IPS DF 4.7 (cell line): Measurements from ENCODE around the gene LARP4B.

Experiments
- DNase-seq: peaks from one replicate; pipeline ENCODE4 v3.0.0-alpha.2; 2013; ENCODE audit warnings: low spot score; ENCODE audit errors: extremely low read depth

The LARP4B gene

DNA sequence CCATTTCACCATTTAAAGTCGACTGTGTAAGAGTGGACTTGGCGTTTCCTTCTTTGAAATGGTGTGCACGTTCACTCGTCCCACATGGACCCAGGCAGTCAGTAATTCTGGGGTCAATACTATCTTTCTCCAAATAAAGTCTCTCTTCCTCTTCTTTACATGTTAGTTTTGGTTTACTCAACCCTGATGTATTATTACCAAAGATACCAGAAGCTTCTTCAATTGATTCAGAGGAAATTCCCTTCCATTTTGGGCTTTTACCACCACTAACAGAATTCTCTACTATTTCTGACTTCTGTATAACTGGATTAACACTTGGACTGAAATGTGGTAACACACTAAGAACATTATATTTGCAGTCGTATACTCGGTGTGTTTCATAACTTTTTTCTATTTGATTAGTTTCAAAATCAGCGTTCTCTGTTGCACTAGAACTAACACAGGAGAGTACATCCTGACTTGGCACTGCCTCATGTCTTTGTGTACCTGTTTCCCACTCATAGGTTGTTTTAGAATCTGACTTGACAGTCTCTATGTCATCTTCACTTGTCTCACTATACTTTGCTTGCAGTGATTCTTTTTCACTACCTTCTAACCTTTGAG, 60.8 kb downstream of the LARP4B start:
- DNase-seq, result no peak

DNA sequence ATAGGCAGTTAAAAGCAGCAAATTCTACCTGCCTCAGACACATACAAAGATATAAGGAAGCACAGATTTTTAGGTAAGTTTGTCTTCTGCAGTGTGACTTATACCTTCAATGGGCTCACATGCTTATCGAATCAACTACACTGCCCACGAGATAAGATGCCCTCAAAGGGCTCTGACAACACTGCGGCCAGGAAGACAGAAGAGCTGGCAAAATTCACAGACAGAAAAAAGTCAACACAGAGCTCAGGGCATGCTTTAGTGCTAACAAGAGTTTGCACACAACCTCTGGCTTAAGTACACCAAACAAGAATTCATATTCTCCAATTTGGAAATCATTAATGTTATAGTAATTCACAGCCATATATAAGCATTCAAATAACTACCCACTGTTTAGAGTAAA, 62.3 kb downstream of the LARP4B start:
- no peak for DNase-seq

DNA sequence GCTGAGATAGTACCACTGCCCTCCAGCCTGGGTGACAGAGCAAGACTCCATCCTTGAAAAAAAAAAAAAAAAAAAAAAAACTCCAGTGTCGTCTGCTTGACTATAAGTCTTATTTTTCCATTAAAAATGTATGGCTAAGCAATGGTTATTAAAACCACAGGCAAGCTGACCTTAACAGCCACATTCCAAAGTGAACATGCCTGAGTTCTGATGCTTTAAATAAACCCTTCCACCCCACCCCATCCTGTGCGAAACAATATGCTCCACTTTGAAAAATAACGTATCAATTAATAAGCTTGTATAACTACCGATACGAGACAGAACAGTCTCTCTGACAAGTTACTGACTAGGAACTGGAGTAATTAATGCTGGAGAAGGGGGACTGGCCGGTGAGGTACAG, 63.7 kb downstream of the LARP4B start:
- DNase-seq, result no peak

DNA sequence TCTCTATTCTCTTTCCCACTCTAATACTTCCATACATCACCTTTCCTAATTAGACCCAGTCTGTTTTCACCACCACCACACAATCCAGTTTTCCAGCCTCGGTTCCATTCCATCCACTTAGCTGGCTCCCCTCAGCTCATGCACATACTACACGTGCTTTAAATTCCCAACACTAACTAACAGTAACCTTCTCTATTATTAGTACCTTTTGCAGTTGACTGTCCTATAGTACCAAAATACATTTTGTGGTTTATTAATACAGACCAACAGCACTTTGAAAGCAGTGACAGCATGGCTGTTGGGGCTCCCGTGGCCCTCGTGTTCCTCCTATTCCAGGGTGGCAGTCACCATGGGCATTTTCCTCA, 64.9 kb downstream of the LARP4B start:
- DNase-seq, result no peak

DNA sequence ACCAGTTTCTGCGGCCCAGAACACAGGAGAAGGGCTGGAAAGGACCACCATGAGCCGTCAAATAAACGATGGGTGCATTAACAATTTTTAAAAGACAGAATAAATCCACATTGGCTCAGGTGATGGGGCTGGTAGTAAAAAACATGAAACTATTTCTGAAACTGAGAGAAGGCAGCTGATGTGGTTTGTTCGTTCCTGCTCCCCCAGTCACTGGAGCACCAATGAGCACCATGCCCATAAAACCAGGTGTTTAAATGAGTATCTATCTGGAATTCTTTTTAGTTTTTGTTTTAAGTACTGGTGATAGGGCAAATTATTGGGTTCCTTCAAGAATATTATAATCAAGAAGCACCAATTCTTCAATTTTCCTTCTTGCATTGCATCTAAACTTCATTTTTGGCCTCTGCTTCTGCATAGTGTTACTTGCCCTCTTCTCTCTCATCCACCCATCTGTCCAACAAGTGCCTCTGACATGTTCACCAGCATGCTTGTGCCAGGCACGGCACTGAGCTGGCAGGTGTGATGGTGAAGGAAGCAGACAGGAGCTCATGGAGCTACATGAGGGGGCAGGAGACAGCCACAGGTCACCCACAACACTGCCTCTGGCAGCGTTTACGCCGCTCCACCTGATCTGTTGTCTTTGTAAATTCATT, 65.5 kb downstream of the LARP4B start:
- DNase-seq, result no peak

DNA sequence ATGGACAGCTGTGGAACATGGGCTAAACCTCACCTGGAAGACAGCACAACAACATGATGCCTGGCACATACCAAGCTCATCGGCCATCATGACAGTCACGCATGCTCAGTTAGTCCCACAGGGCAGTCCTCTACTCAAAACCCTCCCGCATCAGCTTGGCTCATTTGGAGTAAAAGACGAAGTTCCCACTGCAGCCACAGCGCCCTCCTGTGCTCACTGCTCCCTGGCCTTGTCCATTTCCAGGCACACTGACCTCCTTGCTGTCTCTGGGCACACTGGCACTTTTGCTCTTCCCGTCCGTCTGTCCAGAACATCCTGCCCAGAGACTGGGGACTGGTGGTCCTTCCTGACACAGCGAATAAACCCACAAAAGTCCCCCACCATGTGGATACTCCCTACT, 66.2 kb downstream of the LARP4B start:
- DNase-seq, result peak; percentile 7

DNA sequence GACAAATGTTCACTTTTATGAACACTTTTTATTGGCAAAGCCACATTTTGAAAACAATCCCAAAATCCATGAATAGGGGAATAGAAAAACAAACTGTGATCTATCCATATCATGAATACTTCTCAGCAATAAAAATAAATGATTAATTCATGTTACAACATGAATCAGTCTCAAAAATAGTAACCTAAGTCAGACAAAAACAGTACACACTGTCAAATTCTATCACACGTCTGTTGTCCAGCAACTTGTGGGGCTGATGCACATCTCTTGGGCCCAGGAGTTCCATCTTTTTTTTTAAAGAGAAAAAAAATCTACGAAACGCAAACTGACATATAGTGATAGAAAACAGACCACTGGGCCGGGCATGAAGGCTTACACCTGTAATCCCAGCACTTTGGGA, 71.0 kb downstream of the LARP4B start:
- DNase-seq, result no peak

DNA sequence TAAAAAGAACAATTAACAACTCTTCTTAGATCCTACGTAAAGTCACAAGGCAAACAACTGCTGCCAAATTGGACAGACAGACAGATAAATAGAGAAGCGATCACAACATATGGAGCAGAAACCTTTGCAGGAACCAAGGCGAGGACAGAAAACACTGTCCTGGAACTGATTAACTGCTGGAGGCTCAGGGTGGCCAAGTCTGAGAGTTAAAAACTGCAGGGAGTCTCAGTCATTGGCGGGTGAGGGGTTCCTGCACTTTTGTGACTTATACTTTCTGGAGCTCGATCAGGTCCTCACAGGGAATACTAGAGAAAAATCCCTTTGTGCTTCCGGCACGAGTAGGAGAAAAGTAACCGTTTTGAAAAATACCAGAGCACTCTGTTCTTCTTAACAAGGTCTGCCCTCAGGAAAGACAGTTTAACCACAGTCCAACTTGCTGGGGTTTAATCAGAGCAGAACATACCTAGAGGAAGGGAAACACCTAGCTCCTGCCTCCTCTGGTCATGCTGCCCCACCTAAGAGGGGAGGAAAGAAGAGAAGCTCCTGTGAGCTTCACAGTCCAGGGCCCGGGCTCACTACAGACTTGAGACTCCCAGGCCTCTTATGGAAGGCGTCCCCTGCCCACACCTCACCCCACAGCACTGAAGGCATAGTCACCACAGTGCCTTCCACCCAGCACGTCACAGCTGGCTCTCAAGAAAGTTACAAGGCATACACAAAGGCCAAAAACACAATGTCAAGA, 74.9 kb downstream of the LARP4B start:
- no peak for DNase-seq

DNA sequence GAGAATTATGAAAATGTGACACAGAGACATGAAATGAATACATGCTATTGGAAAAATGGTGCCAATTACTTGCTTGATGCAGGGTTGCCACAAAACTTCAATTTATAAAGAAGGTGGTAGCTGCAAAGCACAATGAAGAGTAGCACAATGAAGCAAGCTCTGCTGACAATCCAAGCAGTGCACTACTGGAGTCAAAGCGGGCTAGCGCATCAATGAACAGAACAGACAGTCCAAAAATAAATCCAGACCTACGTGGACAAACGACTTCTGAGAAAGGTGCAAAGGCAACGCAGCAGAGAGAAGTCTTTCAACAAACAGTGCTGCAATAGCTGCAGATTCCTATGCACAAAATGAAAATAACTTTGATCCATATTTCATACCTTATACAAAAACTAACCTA, 75.8 kb downstream of the LARP4B start:
- no peak for DNase-seq

DNA sequence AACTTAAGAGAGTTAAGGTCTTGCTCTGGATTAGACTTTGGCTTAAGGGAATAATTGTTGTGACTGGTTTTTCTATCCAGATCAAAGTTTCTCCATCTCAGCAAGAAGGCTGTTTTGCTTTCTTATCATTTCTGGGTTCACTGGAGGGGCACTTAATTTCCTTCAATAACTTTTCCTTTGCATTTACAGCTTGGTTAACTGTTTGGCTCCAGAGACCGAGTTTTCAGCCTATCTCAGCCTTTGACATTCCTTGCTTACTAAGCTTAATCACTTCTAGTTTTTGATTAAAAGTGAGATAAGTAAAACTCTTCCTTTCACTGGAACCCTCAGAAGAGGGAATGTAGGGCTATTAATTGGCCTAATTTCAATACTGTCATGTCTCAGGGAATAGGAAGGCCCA, 76.4 kb downstream of the LARP4B start:
- DNase-seq, result no peak

DNA sequence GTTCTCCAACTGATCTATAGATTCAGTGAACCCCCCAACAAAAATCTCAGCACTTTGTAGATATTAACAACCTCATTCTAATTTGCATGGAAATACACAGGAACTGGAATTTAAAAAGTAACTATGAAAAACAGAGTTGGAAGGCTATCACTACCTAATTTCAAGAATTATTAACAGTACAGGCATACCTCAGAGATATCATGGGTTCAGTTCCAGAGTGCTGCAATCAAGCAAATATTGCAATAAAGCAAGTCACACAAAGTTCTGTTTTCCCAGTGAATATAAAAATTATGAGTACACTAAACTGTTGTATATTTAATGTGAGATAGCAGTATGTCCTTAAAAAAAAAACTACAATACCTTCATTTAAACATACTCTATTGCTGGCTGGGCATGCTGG, 78.5 kb downstream of the LARP4B start:
- DNase-seq, result no peak

DNA sequence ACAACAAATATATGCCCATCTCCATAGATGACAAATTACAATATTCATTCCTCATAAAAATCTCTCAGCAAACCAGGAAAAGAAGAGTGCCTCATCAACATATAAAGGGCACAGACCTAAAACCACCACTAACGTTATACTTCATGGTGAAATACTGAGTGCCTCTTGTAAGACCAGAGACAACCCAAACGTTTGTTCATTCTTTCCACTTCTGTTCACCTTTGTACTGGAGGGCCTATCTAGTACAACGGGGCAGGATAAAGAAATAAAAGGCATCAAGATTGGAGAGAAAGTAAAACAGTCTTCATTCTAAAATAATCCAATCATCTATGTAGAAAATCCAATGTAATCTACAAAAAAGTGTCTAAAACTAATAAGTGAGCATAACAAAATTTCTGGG, 79.1 kb downstream of the LARP4B start:
- no peak for DNase-seq

DNA sequence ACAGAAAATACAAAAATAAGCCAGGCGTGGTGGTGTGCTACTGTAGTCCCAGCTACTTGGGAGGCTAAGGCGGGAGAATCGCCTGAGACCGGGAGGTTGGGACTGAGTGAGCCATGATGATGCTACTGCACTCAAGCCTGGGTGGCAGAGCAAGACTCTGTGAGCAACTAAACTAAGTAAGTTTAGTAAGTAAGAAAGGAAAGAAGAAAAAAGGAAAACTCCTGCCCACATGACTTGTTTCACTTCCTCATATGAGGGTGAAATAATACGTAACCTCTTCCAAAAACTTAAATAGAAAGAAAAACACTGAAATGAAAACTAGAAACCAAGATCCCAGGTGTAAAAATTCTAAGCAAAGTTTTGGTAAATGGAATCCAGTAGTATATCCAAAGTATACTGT, 79.6 kb downstream of the LARP4B start:
- no peak for DNase-seq

DNA sequence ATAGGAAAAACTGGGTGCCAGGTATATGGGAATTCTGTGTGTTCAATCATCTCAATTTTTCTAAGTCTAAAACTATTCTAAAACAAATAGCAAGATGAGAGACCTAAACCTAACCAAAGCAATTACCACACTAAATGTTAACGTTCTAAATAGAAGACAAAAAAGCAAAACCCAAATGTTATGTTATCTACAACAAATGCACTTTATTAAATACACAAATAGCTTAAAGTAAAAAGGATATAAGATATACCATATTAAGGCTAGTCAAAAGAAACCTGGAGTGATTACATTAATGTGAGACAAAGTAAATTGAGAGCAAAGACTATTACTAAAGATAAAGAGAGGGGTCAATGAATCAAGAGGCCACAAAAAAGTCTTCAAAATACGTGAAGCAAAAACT, 81.4 kb downstream of the LARP4B start:
- DNase-seq, result no peak

DNA sequence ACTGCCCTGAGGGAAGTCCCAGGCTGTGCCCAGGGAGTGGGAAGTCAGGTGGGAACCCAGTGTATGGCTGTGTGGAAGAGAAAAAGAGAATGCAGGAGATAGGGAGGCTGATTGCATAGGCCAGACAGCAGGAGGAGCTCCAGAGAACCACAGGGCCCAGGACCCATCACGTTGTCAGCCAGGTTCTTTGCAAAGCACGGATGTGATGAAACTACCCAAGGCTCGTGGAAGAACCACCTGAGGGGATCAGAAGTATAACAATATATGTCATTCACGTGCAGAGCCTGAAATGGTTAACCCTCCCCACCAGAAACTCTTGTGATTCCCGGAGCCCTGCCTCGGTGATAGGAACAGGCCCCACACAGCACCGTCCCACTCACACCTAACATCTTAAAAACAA, 83.6 kb downstream of the LARP4B start:
- DNase-seq, result no peak

DNA sequence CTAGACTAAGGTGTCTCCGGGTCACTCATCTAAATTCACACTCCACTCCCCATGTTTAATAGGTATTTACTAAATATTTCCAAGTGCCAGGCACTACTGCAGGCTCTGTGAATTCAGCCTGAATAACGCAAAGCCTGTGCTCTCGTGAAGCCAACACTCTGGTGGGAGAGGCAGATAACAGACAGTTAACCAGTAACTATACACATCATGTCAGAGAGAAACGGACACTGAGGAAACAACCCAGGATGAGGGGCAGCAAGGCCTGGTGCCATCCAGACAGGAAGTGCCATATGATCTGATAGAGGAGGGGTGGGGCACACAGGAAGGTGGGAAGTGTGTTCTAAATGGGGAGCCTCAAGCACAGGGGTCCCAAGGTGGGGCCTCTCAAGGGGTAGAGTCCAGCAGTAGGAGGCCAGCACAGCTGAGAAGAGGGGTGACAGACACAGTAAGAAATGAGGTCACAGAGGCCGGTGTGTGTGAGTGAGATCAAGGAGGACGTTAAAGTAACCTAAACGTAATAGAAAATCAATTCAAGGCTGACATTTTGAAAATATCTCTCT, 85.3 kb downstream of the LARP4B start:
- no peak for DNase-seq

DNA sequence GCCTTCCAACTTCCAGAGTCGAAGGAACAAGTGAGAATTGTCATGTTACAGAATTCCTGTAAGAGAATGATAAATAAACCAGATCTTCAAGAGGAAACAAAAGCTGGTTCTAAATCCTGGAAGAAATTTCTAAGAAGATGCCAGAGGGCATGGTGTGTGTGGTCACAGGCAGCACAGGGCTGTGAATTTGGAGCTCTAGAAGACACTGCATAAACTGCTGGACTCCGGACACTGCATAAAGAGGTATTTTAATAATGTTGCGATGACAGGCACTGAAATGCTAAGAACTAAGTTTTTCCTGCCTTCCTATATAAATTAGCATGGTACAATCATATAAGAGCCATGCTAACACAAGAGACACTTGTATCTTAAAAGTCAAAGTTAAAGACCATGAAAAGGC, 86.0 kb downstream of the LARP4B start:
- no peak for DNase-seq

DNA sequence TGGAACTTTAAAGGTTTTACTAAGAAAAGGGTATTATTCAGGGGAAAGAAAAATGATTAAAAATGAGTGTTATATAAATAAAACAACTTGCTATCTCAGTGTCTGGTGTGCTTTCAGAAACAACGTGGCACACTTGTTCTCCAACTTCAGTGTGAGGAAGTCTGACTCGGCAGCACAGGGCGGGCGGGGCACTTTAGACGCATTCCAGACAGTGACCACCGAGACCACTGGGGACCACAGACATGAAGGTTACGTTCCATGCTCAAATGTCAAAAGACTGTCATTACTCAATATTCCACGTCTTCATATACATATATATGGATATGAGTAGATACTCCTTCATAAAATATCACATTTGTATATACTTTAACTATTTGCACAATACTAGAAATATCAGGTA, 87.0 kb downstream of the LARP4B start:
- no peak for DNase-seq

DNA sequence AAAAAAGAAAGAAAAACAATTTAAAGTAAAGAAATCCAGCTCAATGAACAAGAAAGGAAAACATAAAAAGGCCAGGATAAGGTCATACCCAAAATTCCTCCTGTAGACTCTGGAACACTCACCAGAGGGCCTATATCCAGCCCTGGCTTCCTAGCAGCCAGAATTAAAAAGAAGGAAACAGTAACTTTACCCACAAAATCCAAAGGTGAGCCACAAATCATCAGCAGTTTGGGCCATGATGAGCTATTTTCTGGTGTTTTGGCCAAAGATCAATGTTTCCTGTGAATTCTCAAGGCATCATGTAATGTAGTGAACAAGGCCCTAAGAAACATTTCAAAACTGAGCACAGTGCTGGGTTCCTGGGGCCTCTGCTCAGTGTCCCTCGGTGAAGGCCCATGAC, 87.8 kb downstream of the LARP4B start:
- no peak for DNase-seq

DNA sequence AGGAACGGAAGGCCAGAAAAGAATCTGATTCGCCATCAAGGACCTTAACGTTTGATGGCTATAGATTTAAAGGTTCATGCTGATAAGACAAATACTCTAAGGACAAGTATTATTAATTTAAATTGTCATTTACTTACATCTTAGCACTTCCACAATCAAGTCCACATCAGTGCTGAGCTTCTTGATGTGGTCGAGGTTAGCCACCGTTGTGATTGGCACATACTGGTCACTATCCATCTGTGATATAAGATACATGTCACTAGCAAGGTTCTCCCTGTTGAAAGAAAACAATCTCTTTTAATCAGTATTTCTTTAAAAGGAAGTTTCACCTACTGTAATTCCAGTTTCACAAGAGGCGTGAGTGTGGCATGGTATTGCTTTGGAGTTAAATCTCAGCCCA, 88.7 kb downstream of the LARP4B start:
- no peak for DNase-seq

DNA sequence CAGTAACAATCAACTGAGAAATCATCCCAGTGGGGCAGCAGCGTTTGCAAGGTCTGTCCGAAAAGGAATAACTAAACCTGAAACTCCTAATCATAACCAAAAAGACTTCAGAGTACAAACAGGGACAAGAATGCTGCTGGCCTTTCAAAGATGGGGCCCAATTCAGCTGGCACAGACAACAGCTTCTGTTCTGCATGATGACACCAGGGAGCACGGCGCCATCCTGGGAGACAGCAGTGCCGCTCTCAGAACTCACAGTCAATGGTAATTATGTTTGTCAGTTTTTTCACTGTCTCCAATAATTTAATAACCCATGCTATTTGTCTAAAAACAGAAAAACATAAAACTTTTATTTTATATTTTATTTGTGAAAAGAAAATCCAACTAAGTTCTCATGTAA, 90.0 kb downstream of the LARP4B start:
- DNase-seq, result no peak

DNA sequence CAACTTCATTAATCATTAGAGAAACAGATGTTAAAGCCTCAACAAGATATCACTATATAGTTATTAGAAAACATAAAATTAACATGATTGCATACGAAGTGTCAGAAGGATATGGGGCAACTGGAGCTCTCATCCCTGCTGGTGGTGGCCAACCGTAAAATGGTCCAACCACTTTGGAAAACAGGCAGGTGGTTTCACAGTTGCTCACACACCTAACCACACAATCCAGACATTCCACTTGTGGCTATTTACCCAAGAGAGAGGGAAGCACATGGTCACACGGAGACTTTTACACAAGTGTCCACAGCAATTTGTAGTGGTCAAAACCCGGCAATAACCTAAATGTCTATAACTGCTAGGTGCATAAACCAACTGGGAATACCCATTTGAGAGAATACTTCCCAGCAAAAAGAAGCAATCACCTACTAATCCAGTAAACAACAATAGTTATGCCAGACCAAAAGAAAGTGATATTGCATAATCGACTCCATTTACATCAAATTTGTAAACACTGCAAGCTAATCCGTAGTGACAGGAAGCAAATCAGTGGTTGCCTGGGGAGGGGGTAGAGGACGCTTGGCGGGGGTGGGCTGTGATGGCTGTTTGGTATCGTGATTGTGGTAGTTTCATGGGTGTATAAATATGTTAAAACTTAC, 91.8 kb downstream of the LARP4B start:
- DNase-seq, result no peak
